Measurements from ENCODE around the gene SLC13A4.

DNA sequence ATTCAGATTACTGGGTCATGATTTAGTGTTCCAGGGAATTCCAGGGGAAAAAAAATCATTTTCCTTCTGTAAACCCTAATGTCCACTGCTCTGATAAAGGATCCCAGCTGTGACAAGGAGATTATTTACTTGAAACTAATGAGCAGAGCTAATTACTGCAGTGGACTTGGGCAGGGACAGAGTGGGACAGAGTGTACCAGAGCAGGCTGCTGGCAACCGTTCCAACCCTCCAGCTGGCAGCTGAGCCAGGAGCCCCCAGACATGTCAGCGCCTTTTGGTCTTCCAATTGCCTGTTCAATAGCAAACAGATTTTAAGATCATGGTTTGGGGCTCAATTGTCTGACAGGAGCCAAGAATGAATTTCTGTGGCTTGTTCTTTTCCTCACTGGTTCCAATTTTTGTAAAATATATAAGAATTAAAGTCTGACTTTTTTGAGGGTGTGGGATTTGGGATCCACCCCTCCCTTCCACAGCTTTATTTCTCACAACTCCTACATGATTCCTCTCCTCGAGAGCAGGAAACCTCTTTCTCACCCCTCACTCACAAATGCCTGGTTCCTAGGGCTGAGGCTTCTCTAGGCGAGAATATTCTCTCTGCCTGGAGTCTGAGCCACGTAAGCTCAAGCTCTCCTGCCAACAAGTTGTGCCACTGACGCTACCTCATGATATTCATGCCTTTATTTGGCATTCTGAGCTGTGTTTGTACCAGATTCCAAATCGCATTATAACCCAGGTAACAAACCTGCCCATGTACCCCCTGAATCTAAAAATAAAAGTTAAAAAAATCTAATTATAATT lies 41.2 kb upstream of the SLC13A4 start:
- TF ChIP-seq CTCF (IDR thresholded peaks at IDR 0.05; ENCODE audit: poor library complexity, severe bottlenecking) (no peak), EP300 (conservative IDR thresholded peaks at IDR 0.05; ENCODE audit: poor library complexity, severe bottlenecking) (no peak), REST (IDR thresholded peaks at IDR 0.05; ENCODE audit: borderline replicate concordance) (no peak), POLR2AphosphoS5 (IDR thresholded peaks at IDR 0.05) (no peak), SMC3 (conservative IDR thresholded peaks at IDR 0.05; ENCODE audit: poor library complexity) (no peak), TAF1 (IDR thresholded peaks at IDR 0.05; ENCODE audit: low read depth) (no peak), EZH2 (IDR thresholded peaks at IDR 0.05; ENCODE audit: borderline replicate concordance, insufficient read depth, low read length, poor library complexity, severe bottlenecking) (no peak)

Data from neural cell (in vitro differentiated cells).